Measurements from ENCODE around the gene RAB23. TPM values are rescaled to one million over a fixed set of nuclear protein-coding genes. Genes with fewer than 3 reads are reported as not detected.
A peak's percentile ranks its signal among the peaks of the same experiment; 100 is the strongest.

The RAB23 gene
- total and polyA plus RNA-seq, 2 of the 8 experiments (the other 6 are each of a cell fraction or from before 2014, with no cell fraction given): 6.5 to 17.2 TPM

- TF ChIP-seq RNF2 (IDR thresholded peaks at IDR 0.05; ENCODE audit: borderline replicate concordance, low read depth, low read length, missing control alignments, poor library complexity, severe bottlenecking) (no peak), TAF1 (IDR thresholded peaks at IDR 0.05; ENCODE audit: low read depth, low read length) (no peak), SAP30 (IDR thresholded peaks at IDR 0.05; ENCODE audit: insufficient read depth, insufficient replicate concordance, low read length) (no peak), EZH2 (IDR thresholded peaks at IDR 0.05; ENCODE audit: low read depth, low read length, severe bottlenecking) (no peak), JUND (IDR thresholded peaks at IDR 0.05; ENCODE audit: low read length) (0 out of 2 replicates have a peak, but pooled peaks have one; percentile 3), BACH1 (IDR thresholded peaks at IDR 0.05; ENCODE audit: low read length) (0 out of 2 replicates have a peak, but pooled peaks have one; percentile 1), TAF7 (optimal IDR thresholded peaks at IDR 0.05; ENCODE audit: borderline replicate concordance, low read depth, low read length) (no peak), CEBPB (IDR thresholded peaks at IDR 0.05; ENCODE audit: low read depth, low read length) (no peak), SIN3A (conservative IDR thresholded peaks at IDR 0.05 in 1 of 2, IDR thresholded peaks at IDR 0.05 in 1 of 2; ENCODE audit: low read depth in 1 of 2, low read length in 2 of 2) (peak in 1 of 2 experiments; percentile 18; a peak in 2 of 4 replicates), E2F6 (IDR thresholded peaks at IDR 0.05) (0 out of 2 replicates have a peak, but pooled peaks have one; percentile 3), CBX8 (IDR thresholded peaks at IDR 0.05; ENCODE audit: borderline replicate concordance, low read depth, low read length) (no peak), CTCF (IDR thresholded peaks at IDR 0.05; ENCODE audit: control extremely low read depth in 1 of 3, insufficient read depth in 1 of 3, low read depth in 1 of 3, low read length in 3 of 3) (peak in 1 of 3 experiments; percentile 8; a peak in 1 of 4 replicates), EGR1 (IDR thresholded peaks at IDR 0.05; ENCODE audit: borderline replicate concordance, low read depth, low read length) (peak; percentile 81; the same call in 1 of the 2 replicates), TEAD4 (IDR thresholded peaks at IDR 0.05; ENCODE audit: low read depth, low read length) (peak; percentile 30; the same call in 1 of the 2 replicates), POLR2AphosphoS5 (IDR thresholded peaks at IDR 0.05; ENCODE audit: low read depth, low read length) (peak; percentile 53; the same call in 1 of the 2 replicates)
- TF ChIP-seq, protein P1, sequence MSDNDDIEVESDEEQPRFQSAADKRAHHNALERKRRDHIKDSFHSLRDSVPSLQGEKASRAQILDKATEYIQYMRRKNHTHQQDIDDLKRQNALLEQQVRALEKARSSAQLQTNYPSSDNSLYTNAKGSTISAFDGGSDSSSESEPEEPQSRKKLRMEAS (IDR thresholded peaks at IDR 0.05): peak; percentile 25; the same call in 1 of the 2 replicates
- TF ChIP-seq, protein P2, sequence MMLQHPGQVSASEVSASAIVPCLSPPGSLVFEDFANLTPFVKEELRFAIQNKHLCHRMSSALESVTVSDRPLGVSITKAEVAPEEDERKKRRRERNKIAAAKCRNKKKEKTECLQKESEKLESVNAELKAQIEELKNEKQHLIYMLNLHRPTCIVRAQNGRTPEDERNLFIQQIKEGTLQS (IDR thresholded peaks at IDR 0.05; ENCODE audit: insufficient read depth, low read depth, low read length): no peak
These were observed 744 bp downstream of the RAB23 start (continued) for GRCh38 chr6:57221191-57221935.
